H9 (cell line): ENCODE data around the gene FAM53A. TPM values are rescaled to one million over a fixed set of nuclear protein-coding genes. Genes with fewer than 3 reads are reported as not detected.

Experiments
- DNase-seq: peaks from one replicate; pipeline ENCODE4 v3.0.0-alpha.2; 2017
- H2AFZ ChIP-seq: one replicate; pipeline ENCODE4 v1.6.1; 2013; ENCODE audit warnings: mild to moderate bottlenecking, low read length, control low read depth, moderate library complexity
- H2AK5ac ChIP-seq: 2 replicates; pipeline ENCODE4 v1.6.1; 2013; ENCODE audit warnings: low read length, control low read depth, mixed read lengths; ENCODE audit not compliant: insufficient read length
- H2BK120ac ChIP-seq: one replicate; pipeline ENCODE4 v1.6.1; 2013; ENCODE audit warnings: low read depth, mild to moderate bottlenecking, low read length, control low read depth, inconsistent platforms; ENCODE audit not compliant: poor library complexity, severe bottlenecking
- H2BK12ac ChIP-seq: 2 replicates; pipeline ENCODE4 v1.6.1; 2013; ENCODE audit warnings: low read length, control low read depth, mixed read lengths, low read depth; ENCODE audit not compliant: insufficient read length
- H2BK15ac ChIP-seq: 2 replicates; pipeline ENCODE4 v1.6.1; 2013; ENCODE audit warnings: low read depth, low read length, control low read depth
- H2BK20ac ChIP-seq: one replicate; pipeline ENCODE4 v1.6.1; 2013; ENCODE audit warnings: low read depth, mild to moderate bottlenecking, low read length, control low read depth, inconsistent platforms; ENCODE audit not compliant: poor library complexity, severe bottlenecking
- H2BK5ac ChIP-seq: 2 replicates; pipeline ENCODE4 v1.6.1; 2013; ENCODE audit warnings: low read length, control low read depth, mixed read lengths; ENCODE audit not compliant: insufficient read length
- H3K14ac ChIP-seq: 2 replicates; pipeline ENCODE4 v1.6.1; 2013; ENCODE audit warnings: low read length, control low read depth; ENCODE audit not compliant: insufficient read depth
- H3K18ac ChIP-seq: 2 replicates; pipeline ENCODE4 v1.6.1; 2013; ENCODE audit warnings: low read depth, mild to moderate bottlenecking, mixed read lengths, low read length, control low read depth; ENCODE audit not compliant: insufficient read length
- H3K23ac ChIP-seq: 2 replicates; pipeline ENCODE4 v1.6.1; 2013; ENCODE audit warnings: low read length, control low read depth, mixed read lengths, low read depth; ENCODE audit not compliant: insufficient read length
- H3K23me2 ChIP-seq: 2 replicates; pipeline ENCODE4 v1.6.1; 2013; ENCODE audit warnings: low read depth, mild to moderate bottlenecking, mixed read lengths, low read length, control low read depth; ENCODE audit not compliant: insufficient read length, poor library complexity, severe bottlenecking
- H3K27ac ChIP-seq: 2 replicates; pipeline ENCODE4 v1.5.1; 2013; ENCODE audit warnings: low read length, control low read depth, mixed read lengths, low read depth; ENCODE audit not compliant: insufficient read length
- H3K27me3 ChIP-seq: 2 replicates; pipeline ENCODE4 v1.6.1; 2013; ENCODE audit warnings: low read length, control low read depth, inconsistent platforms; ENCODE audit not compliant: insufficient read depth
- H3K4ac ChIP-seq: 2 replicates; pipeline ENCODE4 v1.6.1; 2013; ENCODE audit warnings: low read depth, mild to moderate bottlenecking, control low read depth, inconsistent platforms, low read length, moderate library complexity
- H3K4me1 ChIP-seq: 2 replicates; pipeline ENCODE4 v1.6.1; 2013; ENCODE audit warnings: low read length, control low read depth, inconsistent platforms; ENCODE audit not compliant: insufficient read depth
- H3K4me2 ChIP-seq: 2 replicates; pipeline ENCODE4 v1.6.1; 2013; ENCODE audit warnings: low read length, control low read depth, mixed read lengths; ENCODE audit not compliant: insufficient read length, insufficient read depth
- H3K56ac ChIP-seq: 2 replicates; pipeline ENCODE4 v1.6.1; 2013; ENCODE audit warnings: low read depth, mild to moderate bottlenecking, mixed read lengths, low read length, control low read depth; ENCODE audit not compliant: insufficient read length
- H3K79me1 ChIP-seq: 2 replicates; pipeline ENCODE4 v1.6.1; 2013; ENCODE audit warnings: low read depth, mild to moderate bottlenecking, moderate library complexity, low read length, control low read depth, inconsistent platforms; ENCODE audit not compliant: insufficient read depth, poor library complexity, severe bottlenecking
- H3K79me2 ChIP-seq: 2 replicates; pipeline ENCODE4 v1.6.1; 2013; ENCODE audit warnings: low read length, control low read depth, inconsistent platforms; ENCODE audit not compliant: insufficient read depth
- H3K9ac ChIP-seq: 2 replicates; pipeline ENCODE4 v1.6.1; 2013; ENCODE audit warnings: low read length, control low read depth, mixed read lengths; ENCODE audit not compliant: insufficient read length; ENCODE audit errors: extremely low read depth
- H3K9me3 ChIP-seq: one replicate; pipeline ENCODE4 v1.6.1; 2013; ENCODE audit warnings: low read depth, low read length, inconsistent platforms; ENCODE audit not compliant: control insufficient read depth
- H3T11ph ChIP-seq: one replicate; pipeline ENCODE4 v1.6.1; 2013; ENCODE audit warnings: mild to moderate bottlenecking, low read length, control low read depth, inconsistent platforms
- H4K20me1 ChIP-seq: one replicate; pipeline ENCODE4 v1.6.1; 2013; ENCODE audit not compliant: control insufficient read depth, insufficient read length, insufficient read depth
- H4K5ac ChIP-seq: 2 replicates; pipeline ENCODE4 v1.6.1; 2013; ENCODE audit warnings: low read depth, mild to moderate bottlenecking, mixed read lengths, low read length, control low read depth; ENCODE audit not compliant: insufficient read length
- H4K8ac ChIP-seq: replicated peaks from 2 replicates; pipeline ENCODE4 v1.6.1; 2013; ENCODE audit warnings: low read length, control low read depth, mixed read lengths, low read depth; ENCODE audit not compliant: insufficient read length
- H4K91ac ChIP-seq: 2 replicates; pipeline ENCODE4 v1.6.1; 2013; ENCODE audit warnings: low read depth, mild to moderate bottlenecking, moderate library complexity, mixed read lengths, low read length, control low read depth; ENCODE audit not compliant: insufficient read length
- H3K27ac Mint-ChIP-seq, 3 experiments: 2 replicates in 2 of 3; 3 replicates in 1 of 3; pipeline ENCODE4 v1.8.0; 2020 to 2021; ENCODE audit warnings: mixed read lengths in 3 of 3, mild to moderate bottlenecking in 1 of 3, moderate library complexity in 1 of 3
- H3K27me3 Mint-ChIP-seq: 2 replicates; pipeline ENCODE4 v1.8.0; 2021; ENCODE audit warnings: low read depth, mild to moderate bottlenecking, moderate library complexity, mixed read lengths
- H3K36me3 Mint-ChIP-seq, 3 experiments: 2 replicates in 2 of 3; 3 replicates in 1 of 3; pipeline ENCODE4 v1.8.0; 2020 to 2021; ENCODE audit warnings: low read depth in 3 of 3, mixed read lengths in 3 of 3; ENCODE audit not compliant: insufficient read depth in 1 of 3
- H3K4me1 Mint-ChIP-seq, 2 experiments: 2 replicates each; pipeline ENCODE4 v1.8.0; 2020; ENCODE audit warnings: mixed read lengths in 2 of 2
- H3K4me3 Mint-ChIP-seq, 2 experiments: 2 replicates in 1 of 2; 3 replicates in 1 of 2; pipeline ENCODE4 v1.8.0; 2020 to 2021; ENCODE audit warnings: mild to moderate bottlenecking in 2 of 2, mixed read lengths in 2 of 2, moderate library complexity in 1 of 2
- H3K9me3 Mint-ChIP-seq, 2 experiments: 2 replicates in 1 of 2; 3 replicates in 1 of 2; pipeline ENCODE4 v1.8.0; 2020; ENCODE audit warnings: mild to moderate bottlenecking in 2 of 2, mixed read lengths in 2 of 2, moderate library complexity in 1 of 2
- CTCF ChIP-seq: fragments of 200-600 bp; sonication (generic); conservative IDR thresholded peaks from 3 replicates; pipeline ENCODE4 v1.8.0; 2021; ENCODE audit warnings: antibody characterized with exemption, mild to moderate bottlenecking
- WGBS: extraction: QIAGEN DNeasy Blood & Tissue Kit; methylation state at CpG from one replicate; pipeline ENCODE4 v1.1.7; 2013; ENCODE audit warnings: missing lambda C conversion rate, low lambda C conversion rate, mixed read lengths; ENCODE audit not compliant: insufficient read length; ENCODE audit errors: extremely low coverage; 5-methylcytosine and 5-hydroxymethylcytosine counted together
- total RNA-seq: library from RNA; stranded (reverse); gene quantifications from 2 replicates; pipeline ENCODE4 v1.2.1, GENCODE V29; 2021

Gene FAM53A
- total RNA-seq, 1 experiment from 2014 or later = 2.4 TPM

- Mint-ChIP-seq H3K36me3 (peaks cover 67 to 96% (median 94%) of the 10 kb centered on the region in 3 experiments), H3K4me3 (no peak overlapping the region), H3K4me1 (peaks cover 4 to 7% of the 10 kb centered on the region in 2 experiments), H3K9me3 (no peaks in the 10 kb centered on the region), H3K27me3 (no peaks in the 10 kb centered on the region), H3K27ac (peak overlapping the region in 1 of 3 experiments; percentile 18; a peak in 1 of 7 replicates)
- no peak overlapping the region for H4K8ac ChIP-seq
- no peaks in the 10 kb centered on the region for H3K27me3 ChIP-seq
- no peak overlapping the region for H3T11ph ChIP-seq
- H3K4ac ChIP-seq = no peak overlapping the region
- no peak overlapping the region for H3K14ac ChIP-seq
- no peak overlapping the region for H2AK5ac ChIP-seq
- H2BK5ac ChIP-seq = no peak overlapping the region
- H4K5ac ChIP-seq = no peak overlapping the region
- no peaks in the 10 kb centered on the region for H3K4me1 ChIP-seq
- no peak for TF ChIP-seq CTCF
- no peak overlapping the region for H3K4me2 ChIP-seq
- no peak overlapping the region for H2BK15ac ChIP-seq
- no peak overlapping the region for H3K56ac ChIP-seq
- H3K9me3 ChIP-seq = no peaks in the 10 kb centered on the region
- H3K18ac ChIP-seq = no peak overlapping the region
- peaks cover 5% of the 10 kb centered on the region for H4K20me1 ChIP-seq
- no peak overlapping the region for H2BK12ac ChIP-seq
- H3K79me1 ChIP-seq = no peaks in the 10 kb centered on the region
- no peaks in the 10 kb centered on the region for H3K23me2 ChIP-seq
- no peak overlapping the region for H3K9ac ChIP-seq
- no peak for DNase-seq
- peaks cover 2% of the 10 kb centered on the region; the same call in 1 of the 2 replicates for H3K79me2 ChIP-seq
- no peak overlapping the region for H2BK120ac ChIP-seq
- no peak overlapping the region for H2AFZ ChIP-seq
- no peak overlapping the region for H4K91ac ChIP-seq
- no peak overlapping the region for H3K27ac ChIP-seq
- WGBS = no CpG with 5 or more reads among the region's 10 CpGs
- H2BK20ac ChIP-seq = no peak overlapping the region
- no peak overlapping the region for H3K23ac ChIP-seq
These were observed 47.1 kb upstream of the FAM53A start for GRCh38 chr4:1731180-1731579.
